HepG2 (cell line): ENCODE measurements around the gene EDEM1. TPM values are rescaled to one million over a fixed set of nuclear protein-coding genes. Genes with fewer than 3 reads are reported as not detected.

Source experiments
- ATAC-seq: fragments of 200-7000 bp; cut with Tn5 transposase; 3 replicates; pipeline ENCODE4 v1.9.1; 2020; ENCODE audit warnings: mild to moderate bottlenecking, moderate library complexity
- BruUV-seq: library from RNA; stranded (reverse); fragments of 400-500 nt; replicated peaks from 2 replicates; lab custom pipeline; 2021; lab: Mats Ljungman, UMichigan
- CTCF ChIA-PET: fragments of 300-600 bp; formaldehyde crosslinking; extraction: SDS; loops from one replicate; lab custom pipeline; 2021; ENCODE audit warnings: low total read pairs, inconsistent platforms, low intra/inter-chr PET ratio; lab: Yijun Ruan, JAX
- POLR2A ChIA-PET: fragments of 350-600 bp; sonication (Branson Sonifier 250); formaldehyde crosslinking; loops from one replicate; lab custom pipeline; 2020; ENCODE audit warnings: antibody characterized with exemption, inconsistent platforms; lab: Yijun Ruan, JAX
- DNase-seq: peaks from one replicate; pipeline ENCODE4 v3.0.0-alpha.2; 2015; ENCODE audit warnings: low spot score
- FAIRE-seq: peaks from 3 replicates; lab custom pipeline; 2011; peaks lifted over from hg19 to GRCh38; lab: Jason Lieb, UNC
- H2AFZ ChIP-seq: one replicate; pipeline ENCODE4 v1.6.1; 2011; ENCODE audit warnings: low read length, inconsistent platforms
- H3K27ac ChIP-seq: fragments of 300-600 bp; 3 replicates; pipeline ENCODE4 v1.8.0; 2011; ENCODE audit warnings: mixed run types, mild to moderate bottlenecking, mixed read lengths, low read length, inconsistent platforms; ENCODE audit not compliant: insufficient read depth; ENCODE audit errors: extremely low read length
- H3K27me3 ChIP-seq, 2 experiments: fragments of 200-600 bp in 1 of 2; 2 replicates in 1 of 2; 3 replicates in 1 of 2; pipeline versions ENCODE4 v1.6.0 to v1.8.0; 2011; ENCODE audit warnings: low read length in 2 of 2, mild to moderate bottlenecking in 2 of 2, moderate library complexity in 2 of 2, inconsistent platforms in 1 of 2; ENCODE audit not compliant: insufficient read depth in 2 of 2, control insufficient read depth in 1 of 2
- H3K36me3 ChIP-seq, 2 experiments: fragments of 200-600 bp in 1 of 2; replicated peaks in 1 of 2; 2 replicates in 1 of 2; 3 replicates in 1 of 2; pipeline versions ENCODE4 v1.5.1 to v1.8.0; 2011; ENCODE audit warnings: low read length in 2 of 2, inconsistent platforms in 1 of 2; ENCODE audit not compliant: insufficient read depth in 2 of 2, control insufficient read depth in 1 of 2
- H3K4me1 ChIP-seq: 2 replicates; pipeline ENCODE4 v1.5.1; 2012; ENCODE audit warnings: low read length, inconsistent platforms; ENCODE audit not compliant: insufficient read depth
- H3K4me2 ChIP-seq: 2 replicates; pipeline ENCODE4 v1.6.0; 2011; ENCODE audit warnings: low read depth, low read length, inconsistent platforms
- H3K4me3 ChIP-seq, 3 experiments: fragments of 200-600 bp in 1 of 3; sonication (generic), shearing (Covaris generic) in 1 of 3; replicated peaks in 1 of 3; 2 replicates each; pipeline ENCODE4 v1.5.1; 2011 to 2016; ENCODE audit warnings: low read length in 3 of 3, inconsistent platforms in 2 of 3, low read depth in 2 of 3, mild to moderate bottlenecking in 2 of 3, control low read depth in 1 of 3, mixed read lengths in 1 of 3; ENCODE audit not compliant: insufficient read depth in 1 of 3
- H3K79me2 ChIP-seq: one replicate; pipeline ENCODE4 v1.6.1; 2011; ENCODE audit warnings: low read length, inconsistent platforms; ENCODE audit not compliant: insufficient read depth
- H3K9ac ChIP-seq: 2 replicates; pipeline ENCODE4 v1.6.0; 2011; ENCODE audit warnings: mild to moderate bottlenecking, low read depth, low read length, inconsistent platforms; ENCODE audit not compliant: insufficient read depth
- H3K9me3 ChIP-seq: 2 replicates; pipeline ENCODE4 v1.5.1; 2012; ENCODE audit warnings: mild to moderate bottlenecking, low read length
- H4K20me1 ChIP-seq: 2 replicates; pipeline ENCODE4 v1.6.0; 2011; ENCODE audit warnings: inconsistent platforms, mild to moderate bottlenecking, low read length, moderate library complexity; ENCODE audit not compliant: insufficient read depth
- ATF7 ChIP-seq, 2 experiments: fragments of 450-650 bp in 1 of 2; sonication (generic) in 1 of 2; formaldehyde crosslinking in 1 of 2; IDR thresholded peaks; 2 replicates each; pipeline versions ENCODE4 v1.4.0 to v1.6.1; 2016 to 2020; ENCODE audit warnings: antibody characterized with exemption in 1 of 2, mild to moderate bottlenecking in 1 of 2, missing genetic modification reagents in 1 of 2
- MBNL3 ChIP-seq: fragments of 250-450 bp; sonication (Bioruptor Pico); conservative IDR thresholded peaks from 2 replicates; pipeline ENCODE4 v1.8.0; 2022; ENCODE audit warnings: mild to moderate bottlenecking, inconsistent platforms
- RBM22 ChIP-seq: fragments of 200-400 bp; formaldehyde crosslinking; optimal IDR thresholded peaks from 2 replicates; pipeline ENCODE3; 2017; ENCODE audit warnings: mild to moderate bottlenecking, low read length, moderate library complexity
- ZNF607 ChIP-seq: sonication (generic); formaldehyde crosslinking; IDR thresholded peaks from 2 replicates; pipeline ENCODE4 v1.5.1; 2020; ENCODE audit warnings: missing genetic modification reagents, mild to moderate bottlenecking, borderline replicate concordance
- WGBS: methylation state at CpG from one replicate; pipeline ENCODE4 v1.1.6; 2017; ENCODE audit warnings: low lambda C conversion rate; 5-methylcytosine and 5-hydroxymethylcytosine counted together
- in situ Hi-C: cut with HindIII; loops from 2 replicates; pipeline ENCODE4 v1.10.0; 2017; ENCODE audit warnings: low pct_unique_long_range_greater_than_20kb; ENCODE audit not compliant: extremely low pct_ligation_motif_present
- intact Hi-C: fragments of 100-400 bp; cut with micrococcal nuclease; formaldehyde crosslinking; loops from one replicate; pipeline ENCODE4 v1.10.0; 2022; ENCODE audit not compliant: unreplicated experiment
- polyA plus RNA-seq, 8 experiments: library from polyadenylated mRNA; depleted of rRNA in 3 of 8; stranded (reverse) in 7 of 8; unstranded in 1 of 8; fragments of >200 nt; fragmentation: Illumina TruSeq in 4 of 8; extraction: Trizol in 4 of 8; gene quantifications; 2 replicates each; pipeline versions ENCODE4 v1.2.1 to v1.2.3, GENCODE V29; 2011 to 2016; ENCODE audit warnings: low read depth in 4 of 8, missing spikeins in 1 of 8, mixed read lengths in 1 of 8; ENCODE audit not compliant: insufficient read depth in 1 of 8
- total RNA-seq, 5 experiments: library from RNA; depleted of rRNA; stranded (reverse); fragments of >200 nt; fragmentation: Illumina TruSeq; extraction: Trizol; gene quantifications; 2 replicates each; pipeline ENCODE4 v1.2.3, GENCODE V29; 2016; ENCODE audit warnings: low read depth in 1 of 5
- TF ChIP-seq, protein P1 (sequence below), 2 experiments: fragments of 450-650 bp in 1 of 2; sonication (generic) in 1 of 2; formaldehyde crosslinking in 1 of 2; IDR thresholded peaks; 2 replicates each; pipeline versions ENCODE4 v1.6.1 to v1.8.0; 2016 to 2022; ENCODE audit warnings: antibody characterized with exemption in 1 of 2, mild to moderate bottlenecking in 1 of 2, missing genetic modification reagents in 1 of 2

The EDEM1 gene
- total and polyA plus RNA-seq, 2 of the 13 experiments (the other 11 are each of a cell fraction or from before 2014, with no cell fraction given): 13.8 to 25.8 TPM

DNA sequence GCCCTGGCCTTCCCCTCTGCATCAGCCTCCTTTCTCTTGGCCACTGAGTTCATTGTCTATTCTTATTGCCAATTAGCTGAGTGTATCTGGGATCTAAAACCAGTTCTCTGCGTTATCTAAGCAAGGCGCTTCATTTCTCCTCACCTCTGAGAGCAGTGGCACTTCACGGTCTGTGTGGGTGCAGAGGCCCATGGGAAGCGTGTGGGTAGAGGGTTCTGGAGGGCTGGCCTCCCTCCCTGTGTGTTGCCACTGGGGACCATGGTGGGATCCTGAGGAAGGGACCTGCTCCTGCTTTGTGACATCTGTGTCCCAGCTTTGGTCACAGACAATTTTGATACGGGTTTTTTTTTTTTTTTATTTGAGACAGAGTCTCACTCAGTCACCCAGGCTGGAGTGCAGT is 32.7 kb downstream of the EDEM1 start:
- POLR2A ChIA-PET: no interaction called here
- H3K4me3 ChIP-seq: no peak overlapping the region
- peaks cover 18% of the 10 kb centered on the region for H3K4me1 ChIP-seq
- TF ChIP-seq RBM22: peak; percentile 78
- no peak for TF ChIP-seq ATF7 (IDR thresholded peaks at IDR 0.05)
- no peak for TF ChIP-seq ATF7 (CRISPR knock-in tag; IDR thresholded peaks at IDR 0.05)
- TF ChIP-seq ZNF607 (CRISPR knock-in tag): no peak
- TF ChIP-seq, protein P1, sequence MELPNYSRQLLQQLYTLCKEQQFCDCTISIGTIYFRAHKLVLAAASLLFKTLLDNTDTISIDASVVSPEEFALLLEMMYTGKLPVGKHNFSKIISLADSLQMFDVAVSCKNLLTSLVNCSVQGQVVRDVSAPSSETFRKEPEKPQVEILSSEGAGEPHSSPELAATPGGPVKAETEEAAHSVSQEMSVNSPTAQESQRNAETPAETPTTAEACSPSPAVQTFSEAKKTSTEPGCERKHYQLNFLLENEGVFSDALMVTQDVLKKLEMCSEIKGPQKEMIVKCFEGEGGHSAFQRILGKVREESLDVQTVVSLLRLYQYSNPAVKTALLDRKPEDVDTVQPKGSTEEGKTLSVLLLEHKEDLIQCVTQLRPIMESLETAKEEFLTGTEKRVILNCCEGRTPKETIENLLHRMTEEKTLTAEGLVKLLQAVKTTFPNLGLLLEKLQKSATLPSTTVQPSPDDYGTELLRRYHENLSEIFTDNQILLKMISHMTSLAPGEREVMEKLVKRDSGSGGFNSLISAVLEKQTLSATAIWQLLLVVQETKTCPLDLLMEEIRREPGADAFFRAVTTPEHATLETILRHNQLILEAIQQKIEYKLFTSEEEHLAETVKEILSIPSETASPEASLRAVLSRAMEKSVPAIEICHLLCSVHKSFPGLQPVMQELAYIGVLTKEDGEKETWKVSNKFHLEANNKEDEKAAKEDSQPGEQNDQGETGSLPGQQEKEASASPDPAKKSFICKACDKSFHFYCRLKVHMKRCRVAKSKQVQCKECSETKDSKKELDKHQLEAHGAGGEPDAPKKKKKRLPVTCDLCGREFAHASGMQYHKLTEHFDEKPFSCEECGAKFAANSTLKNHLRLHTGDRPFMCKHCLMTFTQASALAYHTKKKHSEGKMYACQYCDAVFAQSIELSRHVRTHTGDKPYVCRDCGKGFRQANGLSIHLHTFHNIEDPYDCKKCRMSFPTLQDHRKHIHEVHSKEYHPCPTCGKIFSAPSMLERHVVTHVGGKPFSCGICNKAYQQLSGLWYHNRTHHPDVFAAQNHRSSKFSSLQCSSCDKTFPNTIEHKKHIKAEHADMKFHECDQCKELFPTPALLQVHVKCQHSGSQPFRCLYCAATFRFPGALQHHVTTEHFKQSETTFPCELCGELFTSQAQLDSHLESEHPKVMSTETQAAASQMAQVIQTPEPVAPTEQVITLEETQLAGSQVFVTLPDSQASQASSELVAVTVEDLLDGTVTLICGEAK (IDR thresholded peaks at IDR 0.05): no peak
- TF ChIP-seq, protein P1 (CRISPR knock-in tag; IDR thresholded peaks at IDR 0.05): no peak
- no peak for TF ChIP-seq MBNL3 (CRISPR knock-in tag)
- no peaks in the 10 kb centered on the region for H3K79me2 ChIP-seq
- DNase-seq: no peak
- CTCF ChIA-PET: no interaction called here
- H3K4me2 ChIP-seq: no peak overlapping the region
- no peak overlapping the region for H3K9ac ChIP-seq
- H3K36me3 ChIP-seq: peaks cover 10 to 24% of the 10 kb centered on the region in 2 experiments; a peak in 4 of 5 replicates
- in situ Hi-C loops (no loop called here), intact Hi-C loops (no loop called here)
- no peak overlapping the region for H2AFZ ChIP-seq
- no peaks in the 10 kb centered on the region for H3K9me3 ChIP-seq
- BruUV-seq: no TSS peak
- ATAC-seq: peak; percentile 47
- no peak overlapping the region for H3K27ac ChIP-seq
- WGBS: 80% methylated on average over 5 of the region's 5 CpGs
- no peaks in the 10 kb centered on the region for H3K27me3 ChIP-seq
- no peak for FAIRE-seq
- H4K20me1 ChIP-seq: no peaks in the 10 kb centered on the region
